SK-N-SH (cell line): Measurements from ENCODE around the gene PLOD3. TPM values are rescaled to one million over a fixed set of nuclear protein-coding genes. Genes with fewer than 3 reads are reported as not detected.

ENCODE experiments used
- CTCF ChIA-PET: fragments of 300-600, 350-600 bp; formaldehyde crosslinking; extraction: SDS; loops from one replicate; lab custom pipeline; 2021; lab: Yijun Ruan, JAX
- POLR2A ChIA-PET: fragments of 350-600 bp; sonication (Branson Sonifier 250); formaldehyde crosslinking; extraction: SDS; loops from one replicate; lab custom pipeline; 2020; ENCODE audit warnings: antibody characterized with exemption, inconsistent platforms; lab: Yijun Ruan, JAX
- DNase-seq: peaks from one replicate; pipeline ENCODE4 v3.0.0; 2012
- H2AFZ ChIP-seq: fragments of 200-600 bp; sonication (generic); 2 replicates; pipeline ENCODE4 v1.8.1; 2016; ENCODE audit warnings: antibody characterized with exemption, mild to moderate bottlenecking, low read depth
- H3F3A ChIP-seq: fragments of 200-600 bp; sonication (generic); replicated peaks from 2 replicates; pipeline ENCODE3; 2016; ENCODE audit warnings: antibody characterized with exemption, mild to moderate bottlenecking; ENCODE audit not compliant: insufficient read depth
- H3K27ac ChIP-seq, 2 experiments: fragments of 200-500 bp in 1 of 2; fragments of 200-600 bp in 1 of 2; sonication (Bioruptor generic) in 1 of 2; sonication (generic), shearing (Covaris generic) in 1 of 2; 2 replicates each; pipeline versions ENCODE4 v1.5.1 to v1.6.1; 2014 to 2016; ENCODE audit warnings: low read depth in 2 of 2, inconsistent platforms in 1 of 2, low read length in 1 of 2, mild to moderate bottlenecking in 1 of 2, mixed read lengths in 1 of 2
- H3K27me3 ChIP-seq: fragments of 200-600 bp; sonication (generic), shearing (Covaris generic); 2 replicates; pipeline ENCODE4 v1.6.1; 2016; ENCODE audit warnings: mixed run types; ENCODE audit not compliant: insufficient read depth
- H3K36me3 ChIP-seq, 2 experiments: fragments of 200-500 bp in 1 of 2; fragments of 200-600 bp in 1 of 2; sonication (Bioruptor generic) in 1 of 2; sonication (generic) in 1 of 2; replicated peaks in 1 of 2; 2 replicates each; pipeline versions ENCODE3 to v1.5.1; 2014 to 2016; ENCODE audit warnings: low read length in 1 of 2, mild to moderate bottlenecking in 1 of 2; ENCODE audit not compliant: insufficient read depth in 2 of 2, control insufficient read depth in 1 of 2
- H3K4me1 ChIP-seq, 2 experiments: fragments of 200-500 bp in 1 of 2; fragments of 200-600 bp in 1 of 2; sonication (Bioruptor generic) in 1 of 2; sonication (generic), shearing (Covaris generic) in 1 of 2; 2 replicates each; pipeline versions ENCODE4 v1.5.1 to v1.6.1; 2014 to 2016; ENCODE audit warnings: low read depth in 1 of 2, low read length in 1 of 2, mixed run types in 1 of 2; ENCODE audit not compliant: insufficient read depth in 2 of 2, control insufficient read depth in 1 of 2
- H3K4me2 ChIP-seq: fragments of 200-600 bp; sonication (generic), shearing (Covaris generic); 2 replicates; pipeline ENCODE4 v1.6.1; 2017; ENCODE audit warnings: mixed run types
- H3K4me3 ChIP-seq, 2 experiments: fragments of 200-500 bp in 1 of 2; fragments of 200-600 bp in 1 of 2; sonication (Bioruptor generic) in 1 of 2; sonication (generic), shearing (Covaris generic) in 1 of 2; 2 replicates each; pipeline versions ENCODE4 v1.5.1 to v1.8.1; 2014 to 2016; ENCODE audit warnings: low read depth in 2 of 2, inconsistent platforms in 1 of 2, low read length in 1 of 2, mild to moderate bottlenecking in 1 of 2, mixed read lengths in 1 of 2, moderate library complexity in 1 of 2
- H3K79me2 ChIP-seq: fragments of 200-600 bp; sonication (generic); 2 replicates; pipeline ENCODE4 v1.8.1; 2017; ENCODE audit warnings: mild to moderate bottlenecking; ENCODE audit not compliant: insufficient read depth
- H3K9ac ChIP-seq: fragments of 200-600 bp; sonication (generic); 2 replicates; pipeline ENCODE4 v1.6.1; 2017; ENCODE audit warnings: mixed run types
- H3K9me2 ChIP-seq: fragments of 200-600 bp; sonication (generic); 2 replicates; pipeline ENCODE4 v1.6.1; 2017; ENCODE audit warnings: mixed run types
- H3K9me3 ChIP-seq: fragments of 200-600 bp; sonication (generic); 2 replicates; pipeline ENCODE4 v1.6.1; 2017; ENCODE audit warnings: mixed run types, mild to moderate bottlenecking, moderate library complexity
- H4K20me1 ChIP-seq: fragments of 200-600 bp; sonication (generic); 2 replicates; pipeline ENCODE4 v1.6.1; 2017; ENCODE audit warnings: mild to moderate bottlenecking, mixed run types; ENCODE audit not compliant: insufficient read depth
- CTCF ChIP-seq: fragments of 200-600 bp; sonication (generic); IDR thresholded peaks from 2 replicates; pipeline ENCODE4 v1.6.1; 2017; ENCODE audit warnings: antibody characterized with exemption, mild to moderate bottlenecking, moderate library complexity
- GABPA ChIP-seq: IDR thresholded peaks from 2 replicates; pipeline ENCODE4 v1.4.0; 2012; ENCODE audit warnings: low read depth, mild to moderate bottlenecking
- GATA2 ChIP-seq: sonication (generic); formaldehyde crosslinking; IDR thresholded peaks from 2 replicates; pipeline ENCODE4 v1.5.0; 2020; ENCODE audit warnings: mild to moderate bottlenecking, missing genetic modification reagents
- IRF3 ChIP-seq: fragments of 150-350 bp; IDR thresholded peaks from 2 replicates; pipeline ENCODE4 v1.6.1; 2016; ENCODE audit warnings: mild to moderate bottlenecking, low read depth, low read length
- JUND ChIP-seq: IDR thresholded peaks from 2 replicates; pipeline ENCODE4 v1.4.0; 2012
- MAX ChIP-seq: IDR thresholded peaks from 2 replicates; pipeline ENCODE4 v1.4.0; 2012; ENCODE audit warnings: low read depth
- NFIC ChIP-seq: IDR thresholded peaks from 2 replicates; pipeline ENCODE4 v1.4.0; 2012; ENCODE audit warnings: borderline replicate concordance
- TAF1 ChIP-seq: IDR thresholded peaks from 2 replicates; pipeline ENCODE4 v1.6.1; 2012; ENCODE audit warnings: low read depth, mild to moderate bottlenecking, low read length, moderate library complexity, borderline replicate concordance
- YY1 ChIP-seq: IDR thresholded peaks from 2 replicates; pipeline ENCODE4 v1.4.0; 2012; ENCODE audit warnings: low read depth, mild to moderate bottlenecking
- WGBS: methylation state at CpG from one replicate; pipeline ENCODE4 v1.1.6; 2017; ENCODE audit warnings: low lambda C conversion rate; 5-methylcytosine and 5-hydroxymethylcytosine counted together
- polyA plus RNA-seq, 3 experiments: library from polyadenylated mRNA; depleted of rRNA; stranded (reverse); fragments of >200 nt; gene quantifications; 2 replicates each; pipeline ENCODE4 v1.2.3, GENCODE V29; 2012

The PLOD3 gene
- polyA plus RNA-seq, 1 of the 3 experiments (the other 2 are of a cell fraction), result 276 TPM

- peak; percentile 36 for DNase-seq
- Histone ChIP-seq H4K20me1 (no peaks in the 10 kb centered on the region), H3K4me3 (no peak overlapping the region), H3K27ac (no peak overlapping the region), H3K4me1 (peaks cover 23 to 33% of the 10 kb centered on the region in 2 experiments), H3K27me3 (no peaks in the 10 kb centered on the region; the same call in 1 of the 2 replicates), H3K9ac (no peak overlapping the region), H3K79me2 (no peaks in the 10 kb centered on the region), H3F3A (peaks cover 21% of the 10 kb centered on the region), H3K36me3 (no peaks in the 10 kb centered on the region), H3K9me3 (no peaks in the 10 kb centered on the region), H3K4me2 (no peak overlapping the region), H3K9me2 (no peaks in the 10 kb centered on the region), H2AFZ (no peak overlapping the region)
- ChIA-PET POLR2A (interaction anchor here (1.0 kb wide), 1 partner anchor 10 kb away, joined by 3 read pairs; no protein-coding TSS in a partner anchor), CTCF (interaction anchor here (0.9 to 6.7 kb wide), 8 partner anchors 8 to 113 kb away, joined by 3 to 45 read pairs (median 20); partner anchors contain the start of gene NAT16)
- no peak for TF ChIP-seq GABPA
- no peak for TF ChIP-seq IRF3
- no peak for TF ChIP-seq TAF1
- no peak for TF ChIP-seq MAX
- no peak for TF ChIP-seq NFIC
- WGBS, result 89% methylated on average over 44 of the region's 79 CpGs
Measured at GRCh38 chr7:101172005-101172853, 45.2 kb downstream of the PLOD3 start.

- 77% methylated on average over 13 of the region's 13 CpGs for WGBS
- Histone ChIP-seq H3K27ac (no peak overlapping the region), H3K4me3 (no peak overlapping the region), H3K79me2 (no peaks in the 10 kb centered on the region), H3K4me1 (peaks cover 28 to 40% of the 10 kb centered on the region in 2 experiments), H3F3A (peaks cover 26% of the 10 kb centered on the region), H4K20me1 (no peaks in the 10 kb centered on the region), H3K4me2 (no peak overlapping the region), H3K9me3 (no peaks in the 10 kb centered on the region), H3K36me3 (no peaks in the 10 kb centered on the region), H3K9me2 (no peaks in the 10 kb centered on the region), H3K27me3 (no peaks in the 10 kb centered on the region; the same call in 1 of the 2 replicates), H2AFZ (no peak overlapping the region), H3K9ac (no peak overlapping the region)
- DNase-seq, result peak; percentile 46
- ChIA-PET POLR2A (interaction anchor here (1.0 to 1.2 kb wide), 2 partner anchors 9 to 11 kb away, joined by 3 to 5 read pairs; partner anchors contain the start of gene NAT16), CTCF (interaction anchor here (0.9 to 3.0 kb wide), 8 partner anchors 9 to 114 kb away, joined by 3 to 45 read pairs (median 15); partner anchors contain the start of gene NAT16)
- no peak for TF ChIP-seq GABPA
- no peak for TF ChIP-seq IRF3
- no peak for TF ChIP-seq JUND
- no peak for TF ChIP-seq GATA2 (CRISPR knock-in tag)
- TF ChIP-seq CTCF, result peak; percentile 9; the same call in 1 of the 2 replicates
- no peak for TF ChIP-seq YY1
Measured at GRCh38 chr7:101171442-101171837, 45.9 kb downstream of the PLOD3 start.
